Esophagus muscularis mucosa (tissue), 4 donors: Measurements from ENCODE around the gene RAB34.

Experiments used
- EP300 ChIP-seq: sonication (generic); formaldehyde crosslinking; IDR thresholded peaks from one replicate; pipeline ENCODE4 v1.6.1; 2017; ENCODE audit warnings: antibody characterized with exemption
- POLR2A ChIP-seq: fragments of 450-650 bp; IDR thresholded peaks from one replicate; pipeline ENCODE4 v1.6.1; 2017; ENCODE audit warnings: antibody characterized with exemption, moderate library complexity, mild to moderate bottlenecking, low read depth
- POLR2AphosphoS5 ChIP-seq, 2 donors: sonication (generic); formaldehyde crosslinking; IDR thresholded peaks; one replicate each; pipeline ENCODE4 v1.6.1; 2017; ENCODE audit warnings: antibody characterized with exemption in 2 of 2
- TF ChIP-seq, protein P1 (sequence below), 3 experiments: fragments of 200-600 bp in 2 of 3; fragments of 450-650 bp in 1 of 3; sonication (generic) in 2 of 3; IDR thresholded peaks; one replicate each; pipeline ENCODE4 v1.5.1; 2017 to 2019; ENCODE audit warnings: antibody characterized with exemption in 3 of 3, mild to moderate bottlenecking in 2 of 3, moderate library complexity in 1 of 3

DNA sequence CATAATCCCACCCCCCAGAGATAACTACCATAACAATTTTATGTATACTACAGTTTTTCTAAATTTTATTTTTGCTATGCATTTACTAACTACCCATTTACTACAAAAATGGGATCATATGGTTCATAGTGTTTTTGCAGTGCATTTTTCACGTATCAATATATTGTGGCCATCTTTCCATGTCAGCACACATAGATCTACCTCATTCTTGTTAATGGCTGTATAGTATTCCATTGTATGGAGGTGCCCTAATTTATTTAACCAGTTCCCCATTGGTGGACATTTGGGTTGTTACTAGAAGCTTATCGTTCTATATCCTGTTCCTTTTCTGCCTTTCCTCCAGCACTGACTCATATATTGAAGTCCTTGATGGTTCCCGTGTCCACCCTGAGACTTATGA is 28.7 kb downstream of the RAB34 start:
- no peak for TF ChIP-seq POLR2A
- TF ChIP-seq, protein P1, sequence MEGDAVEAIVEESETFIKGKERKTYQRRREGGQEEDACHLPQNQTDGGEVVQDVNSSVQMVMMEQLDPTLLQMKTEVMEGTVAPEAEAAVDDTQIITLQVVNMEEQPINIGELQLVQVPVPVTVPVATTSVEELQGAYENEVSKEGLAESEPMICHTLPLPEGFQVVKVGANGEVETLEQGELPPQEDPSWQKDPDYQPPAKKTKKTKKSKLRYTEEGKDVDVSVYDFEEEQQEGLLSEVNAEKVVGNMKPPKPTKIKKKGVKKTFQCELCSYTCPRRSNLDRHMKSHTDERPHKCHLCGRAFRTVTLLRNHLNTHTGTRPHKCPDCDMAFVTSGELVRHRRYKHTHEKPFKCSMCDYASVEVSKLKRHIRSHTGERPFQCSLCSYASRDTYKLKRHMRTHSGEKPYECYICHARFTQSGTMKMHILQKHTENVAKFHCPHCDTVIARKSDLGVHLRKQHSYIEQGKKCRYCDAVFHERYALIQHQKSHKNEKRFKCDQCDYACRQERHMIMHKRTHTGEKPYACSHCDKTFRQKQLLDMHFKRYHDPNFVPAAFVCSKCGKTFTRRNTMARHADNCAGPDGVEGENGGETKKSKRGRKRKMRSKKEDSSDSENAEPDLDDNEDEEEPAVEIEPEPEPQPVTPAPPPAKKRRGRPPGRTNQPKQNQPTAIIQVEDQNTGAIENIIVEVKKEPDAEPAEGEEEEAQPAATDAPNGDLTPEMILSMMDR (IDR thresholded peaks at IDR 0.05) = no peak
- no peak for TF ChIP-seq EP300
- no peak for TF ChIP-seq POLR2AphosphoS5 (IDR thresholded peaks at IDR 0.05)
